Measurements from ENCODE around the gene AMZ1.

AMZ1 gene

GRCh38 chr7:2687881-2688318 lies at the start of gene AMZ1:
AMZ1 (plus strand) TSS chr7:2688202; CDS start chr7:2700452, 12,250 bp downstream.
- H3K4me3 ChIP-seq (ENCODE audit: low read depth in 1 of 5, low read length in 5 of 5), result peak within 1 kb of the TSS in 1 of 5 donors; percentile 44
- no peaks in the 10 kb centered on the region for H3K36me3 ChIP-seq (ENCODE audit: control insufficient read depth in 5 of 5, insufficient read depth in 5 of 5, low read length in 5 of 5)
- no peak within 1 kb of the TSS for H3K27ac ChIP-seq (ENCODE audit: low read depth, low read length)
- H3K9me3 ChIP-seq (ENCODE audit: control insufficient read depth in 5 of 5, low read length in 5 of 5), result no peaks in the 10 kb centered on the region
- peaks cover 27 to 36% (median 33%) of the 10 kb centered on the region in 5 donors for H3K27me3 ChIP-seq (ENCODE audit: control insufficient read depth in 5 of 5, insufficient read depth in 4 of 5, low read length in 5 of 5)
- H3K9ac ChIP-seq (ENCODE audit: low read length in 5 of 5), result no peak within 1 kb of the TSS
- peaks cover 0 to 30% (median 24%) of the 10 kb centered on the region in 5 donors for H3K4me1 ChIP-seq (ENCODE audit: control insufficient read depth in 5 of 5, insufficient read depth in 5 of 5, low read length in 5 of 5)

- no peaks in the 10 kb centered on the region for H3K27me3 ChIP-seq (ENCODE audit: control insufficient read depth in 5 of 5, insufficient read depth in 4 of 5, low read length in 5 of 5)
- peak overlapping the region in 1 of 5 donors; percentile 57 for H3K9ac ChIP-seq (ENCODE audit: low read length in 5 of 5)
- peaks cover 0 to 5% (median 0%) of the 10 kb centered on the region in 5 donors for H3K36me3 ChIP-seq (ENCODE audit: control insufficient read depth in 5 of 5, insufficient read depth in 5 of 5, low read length in 5 of 5)
- peak overlapping the region; percentile 62 for H3K27ac ChIP-seq (ENCODE audit: low read depth, low read length)
- H3K4me3 ChIP-seq (ENCODE audit: low read depth in 1 of 5, low read length in 5 of 5), result peak overlapping the region in 2 of 5 donors; percentile 6 to 40
- H3K9me3 ChIP-seq (ENCODE audit: control insufficient read depth in 5 of 5, low read length in 5 of 5), result no peaks in the 10 kb centered on the region
- peaks cover 4 to 90% (median 82%) of the 10 kb centered on the region in 5 donors for H3K4me1 ChIP-seq (ENCODE audit: control insufficient read depth in 5 of 5, insufficient read depth in 5 of 5, low read length in 5 of 5)
Measured at GRCh38 chr7:2638224-2638991, 49.6 kb upstream of the AMZ1 start.

GRCh38 chr7:2639181-2639681 lies 48.8 kb upstream of the AMZ1 start:
- H3K27ac ChIP-seq (ENCODE audit: low read depth, low read length), result no peak overlapping the region
- no peaks in the 10 kb centered on the region for H3K9me3 ChIP-seq (ENCODE audit: control insufficient read depth in 5 of 5, low read length in 5 of 5)
- H3K4me1 ChIP-seq (ENCODE audit: control insufficient read depth in 5 of 5, insufficient read depth in 5 of 5, low read length in 5 of 5), result peaks cover 1 to 90% (median 82%) of the 10 kb centered on the region in 5 donors
- no peaks in the 10 kb centered on the region for H3K27me3 ChIP-seq (ENCODE audit: control insufficient read depth in 5 of 5, insufficient read depth in 4 of 5, low read length in 5 of 5)
- H3K9ac ChIP-seq (ENCODE audit: low read length in 5 of 5), result peak overlapping the region in 2 of 5 donors; percentile 28 to 41
- no peak overlapping the region for H3K4me3 ChIP-seq (ENCODE audit: low read depth in 1 of 5, low read length in 5 of 5)
- peaks cover 0 to 5% (median 0%) of the 10 kb centered on the region in 5 donors for H3K36me3 ChIP-seq (ENCODE audit: control insufficient read depth in 5 of 5, insufficient read depth in 5 of 5, low read length in 5 of 5)

DNA sequence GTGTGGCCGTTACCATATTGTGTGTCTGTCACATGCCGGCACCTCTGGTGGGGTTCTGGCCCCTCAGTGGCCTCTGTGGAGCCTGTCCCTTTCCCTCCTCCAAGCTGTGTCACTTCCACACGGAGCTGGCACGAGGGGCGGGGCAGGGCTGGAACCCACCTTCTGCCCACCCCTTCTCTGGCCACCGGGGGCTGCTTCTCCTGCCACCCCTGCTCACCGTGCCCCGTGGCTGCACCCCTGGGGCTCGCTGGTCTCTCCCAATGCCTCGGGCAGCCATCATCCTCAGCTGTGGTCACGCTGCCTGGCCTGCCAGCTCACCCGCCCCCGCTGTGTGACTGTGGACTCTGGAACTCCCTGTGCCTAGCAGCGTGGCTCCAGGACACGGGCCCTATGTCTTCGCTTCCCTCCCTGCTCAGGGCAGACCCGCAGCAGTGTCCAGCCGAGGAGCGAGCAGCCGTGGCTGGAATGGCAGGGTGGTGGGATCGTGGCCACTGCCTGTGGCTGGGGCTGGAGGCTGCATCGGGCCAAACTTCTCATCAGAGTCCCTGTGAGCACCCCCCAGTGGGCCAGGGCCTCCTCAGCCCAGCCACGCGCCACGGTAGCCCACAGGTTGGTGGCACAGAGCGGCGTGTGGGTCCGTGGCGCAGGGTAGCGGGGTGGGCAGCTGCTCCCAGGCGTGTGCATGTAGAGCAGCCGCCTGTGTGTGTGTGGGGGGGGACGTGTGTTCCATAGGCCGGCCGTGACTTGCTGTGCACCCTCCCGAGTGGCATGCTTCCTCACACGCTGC lies 48.1 kb upstream of the AMZ1 start:
- H3K27me3 ChIP-seq (ENCODE audit: control insufficient read depth in 5 of 5, insufficient read depth in 4 of 5, low read length in 5 of 5), result no peaks in the 10 kb centered on the region
- H3K9ac ChIP-seq (ENCODE audit: low read length in 5 of 5), result no peak overlapping the region
- H3K27ac ChIP-seq (ENCODE audit: low read depth, low read length), result no peak overlapping the region
- peaks cover 1 to 91% (median 87%) of the 10 kb centered on the region in 5 donors for H3K4me1 ChIP-seq (ENCODE audit: control insufficient read depth in 5 of 5, insufficient read depth in 5 of 5, low read length in 5 of 5)
- H3K4me3 ChIP-seq (ENCODE audit: low read depth in 1 of 5, low read length in 5 of 5), result no peak overlapping the region
- peaks cover 0 to 5% (median 0%) of the 10 kb centered on the region in 5 donors for H3K36me3 ChIP-seq (ENCODE audit: control insufficient read depth in 5 of 5, insufficient read depth in 5 of 5, low read length in 5 of 5)
- H3K9me3 ChIP-seq (ENCODE audit: control insufficient read depth in 5 of 5, low read length in 5 of 5), result no peaks in the 10 kb centered on the region

- Histone ChIP-seq H3K27me3 (ENCODE audit: control insufficient read depth in 5 of 5, insufficient read depth in 4 of 5, low read length in 5 of 5) (no peaks in the 10 kb centered on the region), H3K9me3 (ENCODE audit: control insufficient read depth in 5 of 5, low read length in 5 of 5) (no peaks in the 10 kb centered on the region), H3K4me3 (ENCODE audit: low read depth in 1 of 5, low read length in 5 of 5) (no peak overlapping the region), H3K9ac (ENCODE audit: low read length in 5 of 5) (no peak overlapping the region), H3K4me1 (ENCODE audit: control insufficient read depth in 5 of 5, insufficient read depth in 5 of 5, low read length in 5 of 5) (peaks cover 0 to 91% (median 87%) of the 10 kb centered on the region in 5 donors), H3K27ac (ENCODE audit: low read depth, low read length) (no peak overlapping the region), H3K36me3 (ENCODE audit: control insufficient read depth in 5 of 5, insufficient read depth in 5 of 5, low read length in 5 of 5) (peaks cover 0 to 5% (median 0%) of the 10 kb centered on the region in 5 donors)
Measured at GRCh38 chr7:2640482-2640830, 47.5 kb upstream of the AMZ1 start.

GRCh38 chr7:2640846-2641316 lies 47.1 kb upstream of the AMZ1 start:
- Histone ChIP-seq H3K4me1 (ENCODE audit: control insufficient read depth in 5 of 5, insufficient read depth in 5 of 5, low read length in 5 of 5) (peaks cover 0 to 90% (median 85%) of the 10 kb centered on the region in 5 donors), H3K36me3 (ENCODE audit: control insufficient read depth in 5 of 5, insufficient read depth in 5 of 5, low read length in 5 of 5) (peaks cover 0 to 5% (median 0%) of the 10 kb centered on the region in 5 donors), H3K9ac (ENCODE audit: low read length in 5 of 5) (no peak overlapping the region)

DNA sequence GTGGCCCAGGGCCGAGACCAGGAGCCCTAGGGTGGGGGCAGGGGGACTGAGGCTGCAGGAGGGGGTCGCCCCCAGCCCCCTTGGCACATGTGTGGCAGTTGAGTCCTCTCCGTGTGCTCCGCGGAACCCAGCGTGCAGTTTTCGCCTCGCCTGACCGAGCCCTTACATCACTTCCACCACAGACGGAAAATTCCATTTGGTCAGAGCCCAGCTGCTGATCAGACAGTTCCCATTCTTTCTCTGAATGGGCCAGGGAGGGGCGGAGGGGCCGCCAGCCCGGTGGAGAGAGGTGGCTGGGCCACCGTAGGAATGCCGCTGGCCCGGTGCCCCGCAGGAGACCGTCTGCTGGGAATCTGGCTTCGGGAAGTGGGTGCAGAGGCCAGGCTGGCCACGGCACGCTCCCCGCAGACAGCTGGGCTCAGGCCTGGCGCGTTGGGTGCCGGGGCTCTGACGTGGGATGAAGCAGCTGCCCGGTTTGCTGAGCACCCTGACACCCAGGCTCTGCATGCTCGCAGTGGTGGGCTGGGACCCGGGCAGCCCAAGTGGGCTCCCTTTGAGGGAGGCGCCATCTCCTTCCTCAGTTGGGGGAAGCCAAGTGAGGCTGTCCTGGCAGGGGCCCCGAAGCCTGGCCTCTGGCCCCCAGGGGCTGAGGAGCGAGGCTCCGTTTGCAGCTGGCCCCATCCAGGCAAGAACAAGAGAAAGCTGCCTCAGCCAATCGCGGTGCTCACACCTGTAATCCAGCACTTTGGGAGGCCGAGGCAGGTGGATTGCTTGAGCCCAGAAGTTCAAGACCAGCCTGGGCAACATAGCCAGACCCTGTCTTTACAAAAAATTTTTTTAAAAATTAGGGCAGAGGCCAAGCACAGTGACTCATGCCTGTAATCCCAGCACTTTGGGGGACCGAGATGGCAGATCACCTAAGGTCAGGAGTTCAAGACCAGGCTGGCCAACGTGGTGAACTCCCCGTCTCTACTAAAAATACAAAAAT lies 46.3 kb upstream of the AMZ1 start:
- Histone ChIP-seq H3K4me3 (ENCODE audit: low read depth in 1 of 5, low read length in 5 of 5) (peak overlapping the region in 3 of 5 donors; percentile 43 to 55 (median 47)), H3K27me3 (ENCODE audit: control insufficient read depth in 5 of 5, insufficient read depth in 4 of 5, low read length in 5 of 5) (no peaks in the 10 kb centered on the region)

More at GRCh38 chr7:2640846-2641316, 47.1 kb upstream of the AMZ1 start:
- Histone ChIP-seq H3K4me3 (ENCODE audit: low read depth in 1 of 5, low read length in 5 of 5) (peak overlapping the region in 2 of 5 donors; percentile 47 to 55), H3K9me3 (ENCODE audit: control insufficient read depth in 5 of 5, low read length in 5 of 5) (no peaks in the 10 kb centered on the region), H3K27ac (ENCODE audit: low read depth, low read length) (no peak overlapping the region), H3K27me3 (ENCODE audit: control insufficient read depth in 5 of 5, insufficient read depth in 4 of 5, low read length in 5 of 5) (no peaks in the 10 kb centered on the region)

DNA sequence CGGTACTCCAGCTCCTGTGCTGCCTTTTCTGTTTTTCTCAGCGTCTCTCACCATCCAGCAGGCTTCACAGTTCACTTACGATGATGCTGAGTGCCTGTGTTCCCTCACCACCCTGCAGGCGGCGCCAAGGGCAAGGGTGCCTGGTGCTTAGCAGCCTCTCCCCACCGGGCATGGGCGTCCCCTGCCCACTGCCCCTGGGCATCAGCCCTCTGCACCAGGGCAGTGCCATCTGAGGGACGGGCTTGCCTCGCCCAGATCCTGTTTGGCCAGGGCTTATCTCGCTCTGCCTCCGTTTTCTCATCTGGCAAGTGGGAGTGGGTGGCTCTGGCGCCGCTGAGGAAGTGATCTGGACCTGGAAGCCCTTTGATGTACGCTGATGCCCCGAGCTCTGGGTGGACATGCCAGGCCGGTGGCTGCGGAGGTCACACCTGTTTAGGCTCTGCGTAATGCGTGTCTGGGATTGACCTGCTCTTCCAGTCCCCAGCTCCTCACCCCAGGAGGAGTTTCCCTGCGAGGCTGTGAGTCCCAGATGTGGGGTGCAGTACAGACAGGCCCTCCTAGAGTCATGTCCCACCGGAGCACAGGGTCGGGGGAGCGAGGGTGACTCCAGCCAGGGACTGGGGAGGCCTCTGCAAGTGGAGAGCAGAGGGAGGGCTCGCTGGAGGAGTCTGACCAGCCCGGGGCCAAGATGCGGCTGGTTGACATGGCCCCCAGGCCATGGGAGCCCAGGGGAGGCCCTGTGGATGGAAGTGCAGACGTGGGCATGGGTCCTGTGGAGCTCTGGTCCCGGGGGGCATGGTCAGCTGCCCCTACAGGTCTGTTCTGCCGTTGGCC lies 44.4 kb upstream of the AMZ1 start:
- Histone ChIP-seq H3K4me1 (ENCODE audit: control insufficient read depth in 5 of 5, insufficient read depth in 5 of 5, low read length in 5 of 5) (peaks cover 0 to 63% (median 59%) of the 10 kb centered on the region in 5 donors), H3K9me3 (ENCODE audit: control insufficient read depth in 5 of 5, low read length in 5 of 5) (no peaks in the 10 kb centered on the region), H3K27ac (ENCODE audit: low read depth, low read length) (no peak overlapping the region)

More for the DNA sequence above, 46.3 kb upstream of the AMZ1 start:
- H3K9me3 ChIP-seq (ENCODE audit: control insufficient read depth in 5 of 5, low read length in 5 of 5), result no peaks in the 10 kb centered on the region
- H3K9ac ChIP-seq (ENCODE audit: low read length in 5 of 5), result peak overlapping the region in 2 of 5 donors; percentile 55 to 56
- H3K4me1 ChIP-seq (ENCODE audit: control insufficient read depth in 5 of 5, insufficient read depth in 5 of 5, low read length in 5 of 5), result peaks cover 0 to 82% (median 77%) of the 10 kb centered on the region in 5 donors
- peak overlapping the region; percentile 37 for H3K27ac ChIP-seq (ENCODE audit: low read depth, low read length)
- H3K36me3 ChIP-seq (ENCODE audit: control insufficient read depth in 5 of 5, insufficient read depth in 5 of 5, low read length in 5 of 5), result peaks cover 0 to 5% (median 0%) of the 10 kb centered on the region in 5 donors

More for the DNA sequence above, 44.4 kb upstream of the AMZ1 start:
- peaks cover 0 to 22% (median 13%) of the 10 kb centered on the region in 5 donors for H3K36me3 ChIP-seq (ENCODE audit: control insufficient read depth in 5 of 5, insufficient read depth in 5 of 5, low read length in 5 of 5)
- no peaks in the 10 kb centered on the region for H3K27me3 ChIP-seq (ENCODE audit: control insufficient read depth in 5 of 5, insufficient read depth in 4 of 5, low read length in 5 of 5)
- no peak overlapping the region for H3K4me3 ChIP-seq (ENCODE audit: low read depth in 1 of 5, low read length in 5 of 5)
- no peak overlapping the region for H3K9ac ChIP-seq (ENCODE audit: low read length in 5 of 5)
